Measurements from ENCODE around the gene SLC9A6.

The SLC9A6 gene

GRCh38 chrX:135988245-135988644 is 3.0 kb downstream of the SLC9A6 start:
- no peak for DNase-seq
- Mint-ChIP-seq H3K4me3 (no peak overlapping the region), H3K9me3 (no peaks in the 10 kb centered on the region), H3K36me3 (ENCODE audit: low read depth) (peaks cover 6% of the 10 kb centered on the region), H3K4me1 (ENCODE audit: low read depth) (peaks cover 45% of the 10 kb centered on the region), H3K27ac (no peak overlapping the region), H3K27me3 (peaks cover 13% of the 10 kb centered on the region)

GRCh38 chrX:136015016-136015415 is 29.8 kb downstream of the SLC9A6 start:
- H3K27ac Mint-ChIP-seq: no peak overlapping the region
- no peaks in the 10 kb centered on the region for H3K9me3 Mint-ChIP-seq
- DNase-seq: no peak
- peaks cover 3% of the 10 kb centered on the region for H3K27me3 Mint-ChIP-seq
- peaks cover 37% of the 10 kb centered on the region for H3K36me3 Mint-ChIP-seq (ENCODE audit: low read depth)
- no peak overlapping the region for H3K4me3 Mint-ChIP-seq
- H3K4me1 Mint-ChIP-seq (ENCODE audit: low read depth): no peaks in the 10 kb centered on the region

- Mint-ChIP-seq H3K36me3 (ENCODE audit: low read depth) (peaks cover 35% of the 10 kb centered on the region), H3K9me3 (no peaks in the 10 kb centered on the region), H3K4me3 (no peak overlapping the region), H3K27ac (no peak overlapping the region), H3K4me1 (ENCODE audit: low read depth) (peaks cover 9% of the 10 kb centered on the region), H3K27me3 (peaks cover 9% of the 10 kb centered on the region)
- no peak for DNase-seq
Observed at GRCh38 chrX:136016881-136017280, 31.6 kb downstream of the SLC9A6 start.

GRCh38 chrX:136019226-136019625 is 34.0 kb downstream of the SLC9A6 start:
- H3K4me1 Mint-ChIP-seq (ENCODE audit: low read depth): peaks cover 9% of the 10 kb centered on the region
- peaks cover 10% of the 10 kb centered on the region for H3K27me3 Mint-ChIP-seq
- H3K4me3 Mint-ChIP-seq: no peak overlapping the region
- no peak for DNase-seq
- peaks cover 23% of the 10 kb centered on the region for H3K36me3 Mint-ChIP-seq (ENCODE audit: low read depth)
- no peaks in the 10 kb centered on the region for H3K9me3 Mint-ChIP-seq
- no peak overlapping the region for H3K27ac Mint-ChIP-seq

GRCh38 chrX:136021160-136021559 is 35.9 kb downstream of the SLC9A6 start:
- peaks cover 9% of the 10 kb centered on the region for H3K4me1 Mint-ChIP-seq (ENCODE audit: low read depth)
- H3K27me3 Mint-ChIP-seq: peaks cover 11% of the 10 kb centered on the region
- peaks cover 20% of the 10 kb centered on the region for H3K36me3 Mint-ChIP-seq (ENCODE audit: low read depth)
- peak overlapping the region; percentile 61 for H3K27ac Mint-ChIP-seq
- no peak overlapping the region for H3K4me3 Mint-ChIP-seq
- no peak for DNase-seq
- H3K9me3 Mint-ChIP-seq: no peaks in the 10 kb centered on the region

GRCh38 chrX:136021903-136022302 is 36.7 kb downstream of the SLC9A6 start:
- peaks cover 11% of the 10 kb centered on the region for H3K27me3 Mint-ChIP-seq
- peaks cover 20% of the 10 kb centered on the region for H3K36me3 Mint-ChIP-seq (ENCODE audit: low read depth)
- H3K9me3 Mint-ChIP-seq: no peaks in the 10 kb centered on the region
- DNase-seq: no peak
- peak overlapping the region; percentile 61 for H3K27ac Mint-ChIP-seq
- H3K4me1 Mint-ChIP-seq (ENCODE audit: low read depth): peaks cover 9% of the 10 kb centered on the region
- no peak overlapping the region for H3K4me3 Mint-ChIP-seq

GRCh38 chrX:136025091-136025490 is 39.9 kb downstream of the SLC9A6 start:
- no peak overlapping the region for H3K27ac Mint-ChIP-seq

GRCh38 chrX:136028383-136028984 is 43.2 kb downstream of the SLC9A6 start:
- Mint-ChIP-seq H3K9me3 (no peaks in the 10 kb centered on the region), H3K4me3 (no peak overlapping the region), H3K27me3 (peaks cover 26% of the 10 kb centered on the region), H3K27ac (no peak overlapping the region), H3K4me1 (ENCODE audit: low read depth) (no peaks in the 10 kb centered on the region), H3K36me3 (ENCODE audit: low read depth) (peaks cover 27% of the 10 kb centered on the region)
- no peak for DNase-seq

More at GRCh38 chrX:136025091-136025490, 39.9 kb downstream of the SLC9A6 start:
- H3K27me3 Mint-ChIP-seq: peaks cover 22% of the 10 kb centered on the region
- no peak overlapping the region for H3K4me3 Mint-ChIP-seq
- H3K4me1 Mint-ChIP-seq (ENCODE audit: low read depth): peaks cover 9% of the 10 kb centered on the region
- no peaks in the 10 kb centered on the region for H3K9me3 Mint-ChIP-seq
- peaks cover 19% of the 10 kb centered on the region for H3K36me3 Mint-ChIP-seq (ENCODE audit: low read depth)
- DNase-seq: no peak

GRCh38 chrX:136029766-136030165 is 44.5 kb downstream of the SLC9A6 start:
- H3K36me3 Mint-ChIP-seq (ENCODE audit: low read depth): peaks cover 31% of the 10 kb centered on the region
- no peak for DNase-seq
- peaks cover 25% of the 10 kb centered on the region for H3K27me3 Mint-ChIP-seq
- H3K4me3 Mint-ChIP-seq: no peak overlapping the region
- no peak overlapping the region for H3K27ac Mint-ChIP-seq
- no peaks in the 10 kb centered on the region for H3K9me3 Mint-ChIP-seq
- no peaks in the 10 kb centered on the region for H3K4me1 Mint-ChIP-seq (ENCODE audit: low read depth)

- Mint-ChIP-seq H3K27ac (no peak overlapping the region), H3K36me3 (ENCODE audit: low read depth) (peaks cover 29% of the 10 kb centered on the region), H3K27me3 (peaks cover 25% of the 10 kb centered on the region), H3K9me3 (no peaks in the 10 kb centered on the region), H3K4me3 (no peak overlapping the region), H3K4me1 (ENCODE audit: low read depth) (no peaks in the 10 kb centered on the region)
- no peak for DNase-seq
Observed at GRCh38 chrX:136030303-136031191, 45.3 kb downstream of the SLC9A6 start.

- Mint-ChIP-seq H3K27ac (no peak overlapping the region), H3K9me3 (no peaks in the 10 kb centered on the region), H3K27me3 (peaks cover 25% of the 10 kb centered on the region), H3K4me1 (ENCODE audit: low read depth) (no peaks in the 10 kb centered on the region), H3K36me3 (ENCODE audit: low read depth) (peaks cover 33% of the 10 kb centered on the region), H3K4me3 (no peak overlapping the region)
- no peak for DNase-seq
Observed at GRCh38 chrX:136031626-136032025, 46.4 kb downstream of the SLC9A6 start.

GRCh38 chrX:136032370-136032769 is 47.1 kb downstream of the SLC9A6 start:
- Mint-ChIP-seq H3K27ac (no peak overlapping the region), H3K27me3 (peaks cover 25% of the 10 kb centered on the region), H3K36me3 (ENCODE audit: low read depth) (peaks cover 37% of the 10 kb centered on the region)

GRCh38 chrX:136034668-136035067 is 49.4 kb downstream of the SLC9A6 start:
- Mint-ChIP-seq H3K27ac (no peak overlapping the region), H3K9me3 (no peaks in the 10 kb centered on the region), H3K4me1 (ENCODE audit: low read depth) (no peaks in the 10 kb centered on the region), H3K27me3 (peaks cover 17% of the 10 kb centered on the region), H3K36me3 (ENCODE audit: low read depth) (peaks cover 34% of the 10 kb centered on the region), H3K4me3 (no peak overlapping the region)
- no peak for DNase-seq

More at GRCh38 chrX:136032370-136032769, 47.1 kb downstream of the SLC9A6 start:
- no peak overlapping the region for H3K4me3 Mint-ChIP-seq
- no peaks in the 10 kb centered on the region for H3K9me3 Mint-ChIP-seq
- DNase-seq: no peak
- no peaks in the 10 kb centered on the region for H3K4me1 Mint-ChIP-seq (ENCODE audit: low read depth)

- Mint-ChIP-seq H3K36me3 (ENCODE audit: low read depth) (peaks cover 35% of the 10 kb centered on the region), H3K9me3 (no peaks in the 10 kb centered on the region), H3K27ac (no peak overlapping the region), H3K4me1 (ENCODE audit: low read depth) (no peaks in the 10 kb centered on the region), H3K4me3 (no peak overlapping the region), H3K27me3 (peaks cover 11% of the 10 kb centered on the region)
- no peak for DNase-seq
Observed at GRCh38 chrX:136035663-136036062, 50.4 kb downstream of the SLC9A6 start.

GRCh38 chrX:136039485-136039884 is 54.2 kb downstream of the SLC9A6 start:
- peaks cover 33% of the 10 kb centered on the region for H3K36me3 Mint-ChIP-seq (ENCODE audit: low read depth)
- H3K4me1 Mint-ChIP-seq (ENCODE audit: low read depth): no peaks in the 10 kb centered on the region
- no peak overlapping the region for H3K27ac Mint-ChIP-seq
- no peak for DNase-seq
- no peak overlapping the region for H3K4me3 Mint-ChIP-seq
- H3K27me3 Mint-ChIP-seq: peaks cover 15% of the 10 kb centered on the region
- H3K9me3 Mint-ChIP-seq: no peaks in the 10 kb centered on the region

All from activated T-cell treated with anti-CD3 and anti-CD28 coated beads, Interleukin-2, amount 50 U/mL, for 24 hours (primary cell).